Endothelial cell of umbilical vein (primary cell): ENCODE data around the gene TMEM220.

Experiments used
- CTCF ChIP-seq, 2 donors: IDR thresholded peaks; 1 replicate in 1 of 2; 2 replicates in 1 of 2; pipeline ENCODE4 v1.5.1; 2011; ENCODE audit warnings: low read length in 2 of 2, mild to moderate bottlenecking in 2 of 2, moderate library complexity in 2 of 2, control low read depth in 1 of 2, inconsistent platforms in 1 of 2, low read depth in 1 of 2; ENCODE audit not compliant: insufficient read depth in 1 of 2; ENCODE audit errors: extremely low read depth in 1 of 2
- EZH2 ChIP-seq: IDR thresholded peaks from 2 replicates; pipeline ENCODE4 v1.6.1; 2012; ENCODE audit warnings: borderline replicate concordance, low read depth, mild to moderate bottlenecking, moderate library complexity, low read length, inconsistent platforms; ENCODE audit not compliant: severe bottlenecking
- FOS ChIP-seq: IDR thresholded peaks from 2 replicates; pipeline ENCODE4 v1.6.1; 2011; ENCODE audit warnings: mild to moderate bottlenecking, low read length, moderate library complexity, borderline replicate concordance; ENCODE audit not compliant: insufficient read depth
- GATA2 ChIP-seq: IDR thresholded peaks from 2 replicates; pipeline ENCODE4 v1.7.0; 2011; ENCODE audit warnings: low read depth, mild to moderate bottlenecking, moderate library complexity, mixed read lengths, low read length; ENCODE audit not compliant: insufficient read length, insufficient read depth
- JUN ChIP-seq: IDR thresholded peaks from 2 replicates; pipeline ENCODE4 v1.6.1; 2011; ENCODE audit warnings: borderline replicate concordance, low read depth; ENCODE audit not compliant: insufficient read length, insufficient read depth
- MYC ChIP-seq: IDR thresholded peaks from one replicate; pipeline ENCODE4 v1.6.1; 2011; ENCODE audit warnings: mild to moderate bottlenecking, low read depth, low read length
- POLR2A ChIP-seq: IDR thresholded peaks from 2 replicates; pipeline ENCODE4 v1.6.1; 2012; ENCODE audit warnings: low read depth, mild to moderate bottlenecking, control low read depth, low read length
- POLR2AphosphoS5 ChIP-seq: IDR thresholded peaks from 2 replicates; pipeline ENCODE4 v1.6.1; 2012; ENCODE audit warnings: low read depth, mild to moderate bottlenecking, control low read depth, low read length, moderate library complexity; ENCODE audit not compliant: insufficient read depth
- TF ChIP-seq, protein P1 (sequence below): IDR thresholded peaks from 2 replicates; pipeline ENCODE4 v1.6.1; 2011; ENCODE audit not compliant: insufficient read depth, insufficient read length

GRCh38 chr17:10724546-10725195, 5.2 kb downstream of the TMEM220 start:
- TF ChIP-seq POLR2A (no peak), CTCF (IDR thresholded peaks at IDR 0.05; ENCODE audit: extremely low read depth in 1 of 2, insufficient read depth in 1 of 2, low read depth in 1 of 2, low read length in 2 of 2) (no peak), MYC (no peak), EZH2 (no peak), POLR2AphosphoS5 (no peak), JUN (no peak), GATA2 (no peak), FOS (no peak)
- TF ChIP-seq, protein P1, sequence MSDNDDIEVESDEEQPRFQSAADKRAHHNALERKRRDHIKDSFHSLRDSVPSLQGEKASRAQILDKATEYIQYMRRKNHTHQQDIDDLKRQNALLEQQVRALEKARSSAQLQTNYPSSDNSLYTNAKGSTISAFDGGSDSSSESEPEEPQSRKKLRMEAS = no peak
